Measurements from ENCODE around the gene SH3PXD2A.

Gene SH3PXD2A

GRCh38 chr10:103811463-103811862 is 43.9 kb downstream of the SH3PXD2A start:
- DNase-seq, result no peak

GRCh38 chr10:103808780-103809179 is 46.6 kb downstream of the SH3PXD2A start:
- DNase-seq, result no peak

GRCh38 chr10:103807996-103808395 is 47.4 kb downstream of the SH3PXD2A start:
- no peak for DNase-seq

GRCh38 chr10:103806395-103807187 is 48.8 kb downstream of the SH3PXD2A start:
- no peak for DNase-seq

GRCh38 chr10:103805781-103806180 is 49.6 kb downstream of the SH3PXD2A start:
- DNase-seq, result no peak

- no peak for DNase-seq
These were observed 50.5 kb downstream of the SH3PXD2A start for GRCh38 chr10:103804871-103805270.

- no peak for DNase-seq
These were observed 51.4 kb downstream of the SH3PXD2A start for GRCh38 chr10:103803941-103804340.

GRCh38 chr10:103802637-103803353 is 52.6 kb downstream of the SH3PXD2A start:
- no peak for DNase-seq

GRCh38 chr10:103802081-103802480 is 53.3 kb downstream of the SH3PXD2A start:
- DNase-seq, result no peak

GRCh38 chr10:103800789-103801540 is 54.4 kb downstream of the SH3PXD2A start:
- DNase-seq, result peak; percentile 51

GRCh38 chr10:103800089-103800488 is 55.3 kb downstream of the SH3PXD2A start:
- no peak for DNase-seq

- no peak for DNase-seq
These were observed 56.0 kb downstream of the SH3PXD2A start for GRCh38 chr10:103799341-103799740.

GRCh38 chr10:103798511-103798910 is 56.9 kb downstream of the SH3PXD2A start:
- no peak for DNase-seq

GRCh38 chr10:103797857-103798256 is 57.5 kb downstream of the SH3PXD2A start:
- no peak for DNase-seq

GRCh38 chr10:103795634-103796270 is 59.6 kb downstream of the SH3PXD2A start:
- no peak for DNase-seq

- no peak for DNase-seq
These were observed 60.4 kb downstream of the SH3PXD2A start for GRCh38 chr10:103794996-103795395.

- peak; percentile 99 for DNase-seq
These were observed 61.2 kb downstream of the SH3PXD2A start for GRCh38 chr10:103793920-103794883.

- no peak for DNase-seq
These were observed 61.9 kb downstream of the SH3PXD2A start for GRCh38 chr10:103793429-103793828.

GRCh38 chr10:103792547-103792946 is 62.8 kb downstream of the SH3PXD2A start:
- peak; percentile 32 for DNase-seq

- DNase-seq, result no peak
These were observed 63.5 kb downstream of the SH3PXD2A start for GRCh38 chr10:103791858-103792257.

- DNase-seq, result no peak
These were observed 64.1 kb downstream of the SH3PXD2A start for GRCh38 chr10:103791291-103791690.

- DNase-seq, result no peak
These were observed 64.8 kb downstream of the SH3PXD2A start for GRCh38 chr10:103790580-103790979.
